Spinal cord (tissue), 10 donors: ENCODE data around the gene SNED1. TPM values are rescaled to one million over a fixed set of nuclear protein-coding genes. Genes with fewer than 3 reads are reported as not detected.

ENCODE experiments used
- DNase-seq, 6 donors: peaks; one replicate each; pipeline versions ENCODE4 v3.0.0 to v3.0.0-alpha.2; 2013 to 2015; ENCODE audit warnings: low spot score in 6 of 6, low read depth in 4 of 6
- H3K27ac ChIP-seq: one replicate; pipeline ENCODE4 v1.5.1; 2013; ENCODE audit warnings: low read depth, low read length, control low read depth
- H3K27me3 ChIP-seq: one replicate; pipeline ENCODE4 v1.6.1; 2013; ENCODE audit warnings: low read length; ENCODE audit not compliant: control insufficient read depth, insufficient read depth
- H3K36me3 ChIP-seq: one replicate; pipeline ENCODE4 v1.6.1; 2013; ENCODE audit warnings: low read length; ENCODE audit not compliant: control insufficient read depth, insufficient read depth
- H3K4me1 ChIP-seq: one replicate; pipeline ENCODE4 v1.6.1; 2013; ENCODE audit warnings: low read length; ENCODE audit not compliant: control insufficient read depth, insufficient read depth
- H3K4me3 ChIP-seq: one replicate; pipeline ENCODE4 v1.5.1; 2013; ENCODE audit warnings: low read depth, low read length, control low read depth
- H3K9me3 ChIP-seq: one replicate; pipeline ENCODE4 v1.6.1; 2013; ENCODE audit warnings: low read length; ENCODE audit not compliant: control insufficient read depth, insufficient read depth
- WGBS: methylation state at CpG from one replicate; pipeline ENCODE4 v1.1.5; 2013; ENCODE audit warnings: missing lambda C conversion rate; ENCODE audit not compliant: insufficient coverage; 5-methylcytosine and 5-hydroxymethylcytosine counted together
- polyA plus RNA-seq, 2 donors: library from polyadenylated mRNA; unstranded; fragments of 120-200 nt; gene quantifications; one replicate each; pipeline ENCODE4 v1.2.1, GENCODE V29; 2013; ENCODE audit not compliant: insufficient read length in 2 of 2
- total RNA-seq, 2 donors: library from RNA; depleted of rRNA in 1 of 2; stranded (reverse); fragments of 120-200 nt in 1 of 2; fragments of >200 nt in 1 of 2; gene quantifications; one replicate each; pipeline versions ENCODE4 v1.2.3 to v1.2.4, GENCODE V29; 2013 to 2014
- donor health status: healthy.

SNED1 gene
- total and polyA plus RNA-seq, 4 donors: 6.0 to 93.7 (median 26.7) TPM

- H3K27me3 ChIP-seq: no peaks in the 10 kb centered on the region
- H3K36me3 ChIP-seq: peaks cover 57% of the 10 kb centered on the region
- no peak overlapping the region for H3K27ac ChIP-seq
- no peaks in the 10 kb centered on the region for H3K9me3 ChIP-seq
- H3K4me3 ChIP-seq: no peak overlapping the region
- WGBS: 92% methylated on average over 21 of the region's 21 CpGs
- H3K4me1 ChIP-seq: no peaks in the 10 kb centered on the region
- no peak for DNase-seq
Measured at GRCh38 chr2:241126201-241126611, 127.8 kb downstream of the SNED1 start.

GRCh38 chr2:241126771-241127202, 128.4 kb downstream of the SNED1 start:
- H3K36me3 ChIP-seq: peaks cover 61% of the 10 kb centered on the region
- DNase-seq: no peak
- no peaks in the 10 kb centered on the region for H3K4me1 ChIP-seq
- H3K27ac ChIP-seq: no peak overlapping the region
- no peaks in the 10 kb centered on the region for H3K27me3 ChIP-seq
- 92% methylated on average over 18 of the region's 18 CpGs for WGBS
- no peaks in the 10 kb centered on the region for H3K9me3 ChIP-seq
- H3K4me3 ChIP-seq: no peak overlapping the region

DNA sequence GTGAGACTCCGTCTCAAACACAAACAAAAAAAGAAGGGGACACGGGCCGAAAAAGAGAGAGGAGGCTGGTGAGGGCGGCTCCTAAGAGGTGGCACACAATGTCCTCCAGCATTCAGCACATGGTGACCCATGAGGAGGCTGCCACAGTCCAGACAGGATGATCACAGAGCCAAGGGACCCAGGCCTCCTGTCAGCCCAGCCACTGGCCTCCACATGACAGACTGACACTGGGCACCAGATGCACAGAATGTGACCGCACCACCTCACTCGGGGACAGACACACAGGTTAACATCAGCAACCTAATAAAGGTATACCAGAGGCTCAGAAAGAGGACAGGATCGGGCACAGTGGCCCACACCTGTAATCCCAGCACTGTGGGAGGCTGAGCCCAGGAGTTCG, 129.8 kb downstream of the SNED1 start:
- no peaks in the 10 kb centered on the region for H3K27me3 ChIP-seq
- no peaks in the 10 kb centered on the region for H3K9me3 ChIP-seq
- H3K4me3 ChIP-seq: no peak overlapping the region
- H3K27ac ChIP-seq: no peak overlapping the region
- DNase-seq: no peak
- H3K36me3 ChIP-seq: peaks cover 60% of the 10 kb centered on the region
- 97% methylated on average over 7 of the region's 8 CpGs for WGBS
- no peaks in the 10 kb centered on the region for H3K4me1 ChIP-seq

- DNase-seq: no peak
- H3K27ac ChIP-seq: no peak overlapping the region
- no peaks in the 10 kb centered on the region for H3K27me3 ChIP-seq
- H3K36me3 ChIP-seq: peaks cover 56% of the 10 kb centered on the region
- 94% methylated on average over 10 of the region's 12 CpGs for WGBS
- H3K4me3 ChIP-seq: no peak overlapping the region
- no peaks in the 10 kb centered on the region for H3K9me3 ChIP-seq
- no peaks in the 10 kb centered on the region for H3K4me1 ChIP-seq
Measured at GRCh38 chr2:241129086-241129871, 130.9 kb downstream of the SNED1 start.

DNA sequence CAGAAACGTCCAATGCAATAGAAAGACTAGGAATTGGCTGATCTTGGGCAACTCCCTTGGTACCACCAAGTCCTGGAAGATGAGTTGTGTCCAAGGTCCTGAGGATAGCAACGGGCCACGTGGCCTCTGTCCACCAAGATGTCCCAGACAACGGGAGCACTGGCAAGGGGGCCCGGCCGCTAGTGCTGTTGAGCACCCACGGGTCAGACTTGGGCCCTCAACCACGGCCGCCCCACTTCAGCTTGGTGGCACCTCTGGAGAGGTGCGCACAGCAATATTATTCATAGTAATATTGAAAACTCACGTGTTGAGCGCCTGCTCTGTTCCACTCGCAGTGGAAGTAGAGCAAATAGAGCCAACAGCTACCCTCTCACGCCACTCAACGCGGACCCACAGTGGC, 131.9 kb downstream of the SNED1 start:
- WGBS: 91% methylated on average over 12 of the region's 16 CpGs

DNA sequence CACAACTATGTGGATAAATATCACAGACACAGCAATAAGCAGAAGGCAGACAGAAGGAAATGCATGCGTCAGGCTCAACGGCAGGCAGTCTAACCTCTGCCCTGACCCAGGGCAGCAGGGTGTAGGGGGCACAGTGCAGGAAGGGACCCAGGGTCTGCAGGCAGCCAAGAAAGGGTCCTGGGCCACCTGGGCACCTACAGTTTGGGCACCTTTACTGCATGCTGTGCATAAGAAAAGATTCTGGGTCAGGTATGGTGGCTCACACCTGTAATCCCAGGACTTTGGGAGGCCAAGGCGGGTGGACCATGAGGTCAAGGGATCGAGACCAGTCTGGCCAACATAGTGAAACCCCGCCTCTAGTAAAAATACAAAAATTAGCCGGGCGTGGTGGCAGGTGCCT, 133.1 kb downstream of the SNED1 start:
- Histone ChIP-seq H3K9me3 (no peaks in the 10 kb centered on the region), H3K27me3 (no peaks in the 10 kb centered on the region), H3K27ac (no peak overlapping the region), H3K36me3 (peaks cover 62% of the 10 kb centered on the region), H3K4me3 (no peak overlapping the region), H3K4me1 (no peaks in the 10 kb centered on the region)
- DNase-seq: no peak
- WGBS: 96% methylated on average over 7 of the region's 7 CpGs

More for the DNA sequence above, 131.9 kb downstream of the SNED1 start:
- Histone ChIP-seq H3K27me3 (no peaks in the 10 kb centered on the region), H3K36me3 (peaks cover 62% of the 10 kb centered on the region), H3K27ac (no peak overlapping the region), H3K4me3 (no peak overlapping the region), H3K9me3 (no peaks in the 10 kb centered on the region), H3K4me1 (no peaks in the 10 kb centered on the region)
- no peak for DNase-seq

DNA sequence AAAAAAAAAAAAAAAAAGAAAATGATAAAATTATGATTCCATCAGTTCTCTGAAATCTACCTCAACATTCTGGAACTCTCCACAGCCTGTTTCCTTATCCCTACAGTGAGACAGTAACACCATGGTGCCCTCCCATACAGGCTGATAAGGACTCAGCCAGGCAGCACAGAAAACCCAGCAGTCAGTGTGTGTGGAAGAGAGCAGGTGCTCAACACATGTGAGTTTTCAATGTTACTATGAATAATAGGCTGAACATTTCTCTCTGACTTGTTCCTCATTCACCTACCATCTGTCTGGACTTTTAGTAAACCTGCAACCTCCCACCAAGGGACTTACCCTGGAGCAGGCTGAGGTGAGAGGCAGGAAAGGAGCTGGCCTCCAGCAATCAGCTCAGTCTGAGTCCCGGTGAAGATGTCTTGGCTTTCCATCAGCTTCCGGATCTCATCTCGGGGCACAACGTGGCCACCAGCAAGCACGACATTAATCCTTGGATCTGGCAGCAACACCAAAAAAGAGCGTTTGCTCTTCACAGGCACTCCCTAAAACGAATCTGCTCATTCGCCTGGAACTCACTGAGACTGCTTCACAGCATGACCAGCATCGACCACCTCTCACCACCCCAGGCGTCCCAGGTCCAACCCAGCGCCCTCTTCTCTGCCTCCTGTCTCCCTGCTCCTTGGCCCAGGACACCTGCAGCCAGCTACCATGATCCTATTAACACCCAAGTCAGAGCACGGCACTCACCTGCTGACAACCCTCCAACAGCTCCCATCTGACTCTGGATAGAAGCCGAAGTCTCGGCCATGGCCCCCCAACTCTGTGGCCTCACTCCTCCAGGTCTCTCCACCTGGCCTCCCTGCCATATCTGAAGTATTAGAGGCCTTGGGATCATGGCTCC, 134.4 kb downstream of the SNED1 start:
- Histone ChIP-seq H3K9me3 (no peaks in the 10 kb centered on the region), H3K36me3 (peaks cover 64% of the 10 kb centered on the region)
- no peak for DNase-seq

GRCh38 chr2:241133436-241133820, 135.0 kb downstream of the SNED1 start:
- no peaks in the 10 kb centered on the region for H3K4me1 ChIP-seq
- no peaks in the 10 kb centered on the region for H3K27me3 ChIP-seq
- H3K9me3 ChIP-seq: no peaks in the 10 kb centered on the region
- H3K27ac ChIP-seq: no peak overlapping the region
- H3K4me3 ChIP-seq: no peak overlapping the region
- 96% methylated on average over 5 of the region's 10 CpGs for WGBS
- peaks cover 63% of the 10 kb centered on the region for H3K36me3 ChIP-seq
- no peak for DNase-seq

More for the DNA sequence above, 134.4 kb downstream of the SNED1 start:
- WGBS: 94% methylated on average over 14 of the region's 14 CpGs
- Histone ChIP-seq H3K27me3 (no peaks in the 10 kb centered on the region), H3K4me3 (no peak overlapping the region), H3K4me1 (no peaks in the 10 kb centered on the region), H3K27ac (no peak overlapping the region)

- no peak overlapping the region for H3K4me3 ChIP-seq
- no peak for DNase-seq
- peaks cover 68% of the 10 kb centered on the region for H3K36me3 ChIP-seq
- no peaks in the 10 kb centered on the region for H3K27me3 ChIP-seq
- H3K9me3 ChIP-seq: no peaks in the 10 kb centered on the region
- no peaks in the 10 kb centered on the region for H3K4me1 ChIP-seq
- no peak overlapping the region for H3K27ac ChIP-seq
- 97% methylated on average over 5 of the region's 7 CpGs for WGBS
Measured at GRCh38 chr2:241134711-241135110, 136.3 kb downstream of the SNED1 start.
